SK-N-SH (cell line): ENCODE results near the gene CDC16. TPM values are rescaled to one million over a fixed set of nuclear protein-coding genes. Genes with fewer than 3 reads are reported as not detected.

Experiments used
- CTCF ChIA-PET: fragments of 300-600, 350-600 bp; formaldehyde crosslinking; extraction: SDS; loops from one replicate; lab custom pipeline; 2021; lab: Yijun Ruan, JAX
- POLR2A ChIA-PET: fragments of 350-600 bp; sonication (Branson Sonifier 250); formaldehyde crosslinking; extraction: SDS; loops from one replicate; lab custom pipeline; 2020; ENCODE audit warnings: antibody characterized with exemption, inconsistent platforms; lab: Yijun Ruan, JAX
- DNase-seq: peaks from one replicate; pipeline ENCODE4 v3.0.0; 2012
- H2AFZ ChIP-seq: fragments of 200-600 bp; sonication (generic); 2 replicates; pipeline ENCODE4 v1.8.1; 2016; ENCODE audit warnings: antibody characterized with exemption, mild to moderate bottlenecking, low read depth
- H3F3A ChIP-seq: fragments of 200-600 bp; sonication (generic); replicated peaks from 2 replicates; pipeline ENCODE3; 2016; ENCODE audit warnings: antibody characterized with exemption, mild to moderate bottlenecking; ENCODE audit not compliant: insufficient read depth
- H3K27ac ChIP-seq, 2 experiments: fragments of 200-500 bp in 1 of 2; fragments of 200-600 bp in 1 of 2; sonication (Bioruptor generic) in 1 of 2; sonication (generic), shearing (Covaris generic) in 1 of 2; 2 replicates each; pipeline versions ENCODE4 v1.5.1 to v1.6.1; 2014 to 2016; ENCODE audit warnings: low read depth in 2 of 2, inconsistent platforms in 1 of 2, low read length in 1 of 2, mild to moderate bottlenecking in 1 of 2, mixed read lengths in 1 of 2
- H3K27me3 ChIP-seq: fragments of 200-600 bp; sonication (generic), shearing (Covaris generic); 2 replicates; pipeline ENCODE4 v1.6.1; 2016; ENCODE audit warnings: mixed run types; ENCODE audit not compliant: insufficient read depth
- H3K36me3 ChIP-seq, 2 experiments: fragments of 200-500 bp in 1 of 2; fragments of 200-600 bp in 1 of 2; sonication (Bioruptor generic) in 1 of 2; sonication (generic) in 1 of 2; replicated peaks in 1 of 2; 2 replicates each; pipeline versions ENCODE3 to v1.5.1; 2014 to 2016; ENCODE audit warnings: low read length in 1 of 2, mild to moderate bottlenecking in 1 of 2; ENCODE audit not compliant: insufficient read depth in 2 of 2, control insufficient read depth in 1 of 2
- H3K4me1 ChIP-seq, 2 experiments: fragments of 200-500 bp in 1 of 2; fragments of 200-600 bp in 1 of 2; sonication (Bioruptor generic) in 1 of 2; sonication (generic), shearing (Covaris generic) in 1 of 2; 2 replicates each; pipeline versions ENCODE4 v1.5.1 to v1.6.1; 2014 to 2016; ENCODE audit warnings: low read depth in 1 of 2, low read length in 1 of 2, mixed run types in 1 of 2; ENCODE audit not compliant: insufficient read depth in 2 of 2, control insufficient read depth in 1 of 2
- H3K4me2 ChIP-seq: fragments of 200-600 bp; sonication (generic), shearing (Covaris generic); 2 replicates; pipeline ENCODE4 v1.6.1; 2017; ENCODE audit warnings: mixed run types
- H3K4me3 ChIP-seq, 2 experiments: fragments of 200-500 bp in 1 of 2; fragments of 200-600 bp in 1 of 2; sonication (Bioruptor generic) in 1 of 2; sonication (generic), shearing (Covaris generic) in 1 of 2; 2 replicates each; pipeline versions ENCODE4 v1.5.1 to v1.8.1; 2014 to 2016; ENCODE audit warnings: low read depth in 2 of 2, inconsistent platforms in 1 of 2, low read length in 1 of 2, mild to moderate bottlenecking in 1 of 2, mixed read lengths in 1 of 2, moderate library complexity in 1 of 2
- H3K79me2 ChIP-seq: fragments of 200-600 bp; sonication (generic); 2 replicates; pipeline ENCODE4 v1.8.1; 2017; ENCODE audit warnings: mild to moderate bottlenecking; ENCODE audit not compliant: insufficient read depth
- H3K9ac ChIP-seq: fragments of 200-600 bp; sonication (generic); 2 replicates; pipeline ENCODE4 v1.6.1; 2017; ENCODE audit warnings: mixed run types
- H3K9me2 ChIP-seq: fragments of 200-600 bp; sonication (generic); 2 replicates; pipeline ENCODE4 v1.6.1; 2017; ENCODE audit warnings: mixed run types
- H3K9me3 ChIP-seq: fragments of 200-600 bp; sonication (generic); 2 replicates; pipeline ENCODE4 v1.6.1; 2017; ENCODE audit warnings: mixed run types, mild to moderate bottlenecking, moderate library complexity
- H4K20me1 ChIP-seq: fragments of 200-600 bp; sonication (generic); 2 replicates; pipeline ENCODE4 v1.6.1; 2017; ENCODE audit warnings: mild to moderate bottlenecking, mixed run types; ENCODE audit not compliant: insufficient read depth
- CHD2 ChIP-seq: fragments of 150-350 bp; IDR thresholded peaks from 2 replicates; pipeline ENCODE4 v1.6.1; 2018; ENCODE audit warnings: low read length; ENCODE audit not compliant: partially characterized antibody
- ELF1 ChIP-seq: IDR thresholded peaks from 2 replicates; pipeline ENCODE4 v1.4.0; 2012
- EZH2phosphoT487 ChIP-seq: fragments of 200-600 bp; sonication (generic); IDR thresholded peaks from 2 replicates; pipeline ENCODE4 v1.6.1; 2017; ENCODE audit warnings: low read depth, mixed run types, mild to moderate bottlenecking, antibody characterized with exemption, moderate library complexity, borderline replicate concordance
- FOXM1 ChIP-seq: IDR thresholded peaks from 2 replicates; pipeline ENCODE4 v1.4.0; 2012; ENCODE audit warnings: low read depth, mild to moderate bottlenecking
- GABPA ChIP-seq: IDR thresholded peaks from 2 replicates; pipeline ENCODE4 v1.4.0; 2012; ENCODE audit warnings: low read depth, mild to moderate bottlenecking
- JUND ChIP-seq: IDR thresholded peaks from 2 replicates; pipeline ENCODE4 v1.4.0; 2012
- MAX ChIP-seq: IDR thresholded peaks from 2 replicates; pipeline ENCODE4 v1.4.0; 2012; ENCODE audit warnings: low read depth
- MXI1 ChIP-seq: IDR thresholded peaks from 2 replicates; pipeline ENCODE4 v1.6.1; 2012; ENCODE audit warnings: mild to moderate bottlenecking, low read depth, low read length, improper control_type of control experiment
- NRF1 ChIP-seq: IDR thresholded peaks from 2 replicates; pipeline ENCODE4 v1.6.1; 2012; ENCODE audit warnings: low read depth, mild to moderate bottlenecking, low read length
- PBX3 ChIP-seq: IDR thresholded peaks from 2 replicates; pipeline ENCODE4; 2012
- RAD21 ChIP-seq: IDR thresholded peaks from 2 replicates; pipeline ENCODE4 v1.6.1; 2012; ENCODE audit warnings: mild to moderate bottlenecking, low read length
- RCOR1 ChIP-seq: fragments of 150-350 bp; IDR thresholded peaks from 2 replicates; pipeline ENCODE4 v1.6.1; 2017; ENCODE audit warnings: antibody characterized with exemption, low read length
- RFX5 ChIP-seq: IDR thresholded peaks from 2 replicates; pipeline ENCODE4 v1.6.1; 2012; ENCODE audit warnings: mild to moderate bottlenecking, improper control_type of control experiment, low read length
- RXRA ChIP-seq: IDR thresholded peaks from 2 replicates; pipeline ENCODE4 v1.4.0; 2012; ENCODE audit warnings: low read depth, mild to moderate bottlenecking, borderline replicate concordance
- SIN3A ChIP-seq: IDR thresholded peaks from 2 replicates; pipeline ENCODE4 v1.6.1; 2012; ENCODE audit warnings: low read depth, mild to moderate bottlenecking, low read length, moderate library complexity, borderline replicate concordance
- TEAD4 ChIP-seq: IDR thresholded peaks from 2 replicates; pipeline ENCODE4 v1.4.0; 2012; ENCODE audit warnings: mild to moderate bottlenecking, borderline replicate concordance; ENCODE audit not compliant: insufficient read depth
- USF1 ChIP-seq: IDR thresholded peaks from 2 replicates; pipeline ENCODE4 v1.4.0; 2012; ENCODE audit warnings: low read depth, borderline replicate concordance
- YY1 ChIP-seq: IDR thresholded peaks from 2 replicates; pipeline ENCODE4 v1.4.0; 2012; ENCODE audit warnings: low read depth, mild to moderate bottlenecking
- ZBTB33 ChIP-seq: IDR thresholded peaks from 2 replicates; pipeline ENCODE4 v1.4.0; 2012; ENCODE audit warnings: low read depth, borderline replicate concordance
- WGBS: methylation state at CpG from one replicate; pipeline ENCODE4 v1.1.6; 2017; ENCODE audit warnings: low lambda C conversion rate; 5-methylcytosine and 5-hydroxymethylcytosine counted together
- polyA plus RNA-seq, 3 experiments: library from polyadenylated mRNA; depleted of rRNA; stranded (reverse); fragments of >200 nt; gene quantifications; 2 replicates each; pipeline ENCODE4 v1.2.3, GENCODE V29; 2012
- TF ChIP-seq, protein P1 (sequence below): fragments of 200-600 bp; sonication (generic); IDR thresholded peaks from 2 replicates; pipeline ENCODE4 v1.6.1; 2017; ENCODE audit warnings: antibody characterized with exemption, mild to moderate bottlenecking, moderate library complexity

CDC16 gene
- polyA plus RNA-seq, 1 of the 3 experiments (the other 2 are of a cell fraction): 56.9 TPM

DNA sequence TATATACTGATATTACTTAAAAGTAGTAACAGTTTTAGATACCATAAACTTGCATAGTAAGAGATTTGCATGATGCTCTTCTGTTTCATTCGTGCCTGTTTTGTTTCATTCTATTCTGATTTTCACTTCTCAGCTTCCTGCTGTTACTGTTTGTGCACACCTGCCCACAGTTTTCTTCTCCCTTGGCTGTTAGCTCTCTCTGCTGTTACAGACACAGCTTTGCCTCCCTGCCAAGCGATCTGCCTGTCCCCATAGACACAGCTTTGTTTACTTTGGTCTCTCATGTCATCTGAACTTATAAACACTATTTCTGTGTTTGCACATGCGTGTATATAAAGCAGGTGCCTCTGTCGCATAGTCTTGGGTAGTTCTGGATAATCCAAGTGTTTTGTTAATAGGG lies 25.3 kb downstream of the CDC16 start:
- no peak for DNase-seq
- H3K36me3 ChIP-seq: peaks cover 86% of the 10 kb centered on the region in 2 experiments

More for the DNA sequence above, 25.3 kb downstream of the CDC16 start:
- no peak overlapping the region for H3K4me3 ChIP-seq
- H2AFZ ChIP-seq: no peak overlapping the region
- no peaks in the 10 kb centered on the region for H4K20me1 ChIP-seq
- H3F3A ChIP-seq: peaks cover 35% of the 10 kb centered on the region
- no peak overlapping the region for H3K4me2 ChIP-seq
- H3K27ac ChIP-seq: no peak overlapping the region
- H3K9ac ChIP-seq: no peak overlapping the region
- POLR2A ChIA-PET: no interaction called here
- H3K4me1 ChIP-seq: peaks cover 0 to 12% of the 10 kb centered on the region in 2 experiments; a peak in 2 of 4 replicates
- H3K9me2 ChIP-seq: no peaks in the 10 kb centered on the region
- no peak for TF ChIP-seq GABPA
- no peak for TF ChIP-seq ELF1
- no peak for TF ChIP-seq RXRA
- TF ChIP-seq CHD2: no peak
- no peak for TF ChIP-seq RAD21
- no peak for TF ChIP-seq EZH2phosphoT487
- no peak for TF ChIP-seq FOXM1
- no peak for TF ChIP-seq JUND
- no peak for TF ChIP-seq SIN3A
- TF ChIP-seq, protein P1, sequence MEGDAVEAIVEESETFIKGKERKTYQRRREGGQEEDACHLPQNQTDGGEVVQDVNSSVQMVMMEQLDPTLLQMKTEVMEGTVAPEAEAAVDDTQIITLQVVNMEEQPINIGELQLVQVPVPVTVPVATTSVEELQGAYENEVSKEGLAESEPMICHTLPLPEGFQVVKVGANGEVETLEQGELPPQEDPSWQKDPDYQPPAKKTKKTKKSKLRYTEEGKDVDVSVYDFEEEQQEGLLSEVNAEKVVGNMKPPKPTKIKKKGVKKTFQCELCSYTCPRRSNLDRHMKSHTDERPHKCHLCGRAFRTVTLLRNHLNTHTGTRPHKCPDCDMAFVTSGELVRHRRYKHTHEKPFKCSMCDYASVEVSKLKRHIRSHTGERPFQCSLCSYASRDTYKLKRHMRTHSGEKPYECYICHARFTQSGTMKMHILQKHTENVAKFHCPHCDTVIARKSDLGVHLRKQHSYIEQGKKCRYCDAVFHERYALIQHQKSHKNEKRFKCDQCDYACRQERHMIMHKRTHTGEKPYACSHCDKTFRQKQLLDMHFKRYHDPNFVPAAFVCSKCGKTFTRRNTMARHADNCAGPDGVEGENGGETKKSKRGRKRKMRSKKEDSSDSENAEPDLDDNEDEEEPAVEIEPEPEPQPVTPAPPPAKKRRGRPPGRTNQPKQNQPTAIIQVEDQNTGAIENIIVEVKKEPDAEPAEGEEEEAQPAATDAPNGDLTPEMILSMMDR: no peak
- TF ChIP-seq TEAD4: no peak
- no peak for TF ChIP-seq MXI1
- no peak for TF ChIP-seq MAX
- no peak for TF ChIP-seq YY1
- TF ChIP-seq RFX5: no peak
- no peak for TF ChIP-seq RCOR1
- TF ChIP-seq PBX3: no peak
- no peak for TF ChIP-seq USF1
- no peak for TF ChIP-seq NRF1
- no peak for TF ChIP-seq ZBTB33
- TF ChIP-seq, all 33 proteins: peak for 0
- H3K9me3 ChIP-seq: no peaks in the 10 kb centered on the region
- H3K27me3 ChIP-seq: no peaks in the 10 kb centered on the region
- WGBS: 96% methylated on average over 4 of the region's 4 CpGs
- CTCF ChIA-PET: no interaction called here
- H3K79me2 ChIP-seq: peaks cover 16% of the 10 kb centered on the region; the same call in 1 of the 2 replicates
